Raji (cell line): ENCODE results near the gene CD82.

Experiments used
- POLR2A ChIP-seq: IDR thresholded peaks from 2 replicates; pipeline ENCODE4 v1.6.1; 2011; ENCODE audit warnings: low read depth, low read length, control low read depth; ENCODE audit not compliant: insufficient read depth

CD82 gene

GRCh38 chr11:44565211-44565952 lies at the start of gene CD82:
Gene CD82, plus strand, starts transcription at chr11:44565663. Its CDS starts 29,000 bp downstream, at chr11:44594663.
- TF ChIP-seq POLR2A: peak; percentile 87

- no peak for TF ChIP-seq POLR2A
These were observed 48.6 kb upstream of the CD82 start for GRCh38 chr11:44516688-44517507.

- no peak for TF ChIP-seq POLR2A
These were observed 47.9 kb upstream of the CD82 start for GRCh38 chr11:44517541-44517940.

- no peak for TF ChIP-seq POLR2A
These were observed 46.4 kb upstream of the CD82 start for GRCh38 chr11:44518968-44519550.

GRCh38 chr11:44519989-44520737 lies 45.3 kb upstream of the CD82 start:
- no peak for TF ChIP-seq POLR2A

- no peak for TF ChIP-seq POLR2A
These were observed 44.3 kb upstream of the CD82 start for GRCh38 chr11:44521148-44521547.

GRCh38 chr11:44522294-44522693 lies 43.2 kb upstream of the CD82 start:
- no peak for TF ChIP-seq POLR2A

- TF ChIP-seq POLR2A: no peak
These were observed 41.1 kb upstream of the CD82 start for GRCh38 chr11:44524346-44524745.

- TF ChIP-seq POLR2A: no peak
These were observed 40.7 kb upstream of the CD82 start for GRCh38 chr11:44524751-44525201.

GRCh38 chr11:44525473-44526252 lies 39.8 kb upstream of the CD82 start:
- TF ChIP-seq POLR2A: no peak

- TF ChIP-seq POLR2A: no peak
These were observed 39.0 kb upstream of the CD82 start for GRCh38 chr11:44526438-44526837.

- TF ChIP-seq POLR2A: no peak
These were observed 38.0 kb upstream of the CD82 start for GRCh38 chr11:44527476-44527875.

GRCh38 chr11:44528103-44528502 lies 37.4 kb upstream of the CD82 start:
- no peak for TF ChIP-seq POLR2A

- no peak for TF ChIP-seq POLR2A
These were observed 36.9 kb upstream of the CD82 start for GRCh38 chr11:44528581-44528980.
